HT1080 (cell line): ENCODE measurements around the gene RUNDC1. TPM values are rescaled to one million over a fixed set of nuclear protein-coding genes. Genes with fewer than 3 reads are reported as not detected.
"Not testable (repeated sequence)": the region's sequence is repeated elsewhere in the genome, so short reads cannot be mapped to it uniquely, and the experiment has no call there.

Experiments used
- DNase-seq: peaks from one replicate; pipeline ENCODE4 v3.0.0-alpha.2; 2015; ENCODE audit warnings: low read depth
- polyA plus RNA-seq, 2 experiments: library from polyadenylated mRNA; depleted of rRNA; stranded (reverse); fragments of >200 nt; gene quantifications; 2 replicates each; pipeline ENCODE4 v1.2.3, GENCODE V29; 2015
- total RNA-seq: library from RNA; depleted of rRNA; stranded (reverse); fragments of >200 nt; shearing (Covaris generic); gene quantifications from 2 replicates; pipeline ENCODE4 v1.2.3, GENCODE V29; 2014; rRNA removed

The RUNDC1 gene
- total RNA-seq = 4.7 and 6.9 TPM in 2 replicates
- 8.1 and 8.7 TPM in 2 replicates for polyA plus RNA-seq (2015; cell fraction: cytosol; rRNA removed)
- 13.7 and 14.4 TPM in 2 replicates for polyA plus RNA-seq (2015; cell fraction: nucleus; rRNA removed)

GRCh38 chr17:42980274-42980765 lies at the start of gene RUNDC1:
Gene RUNDC1 (plus strand): TSS chr17:42980565. CDS start chr17:42980577, 12 bp downstream.
- DNase-seq = peak; percentile 82

- DNase-seq = peak; percentile 67
Observed at GRCh38 chr17:42937712-42938596, 42.4 kb upstream of the RUNDC1 start.

GRCh38 chr17:42944211-42944610 lies 36.2 kb upstream of the RUNDC1 start:
- no peak for DNase-seq

GRCh38 chr17:42946812-42947211 lies 33.6 kb upstream of the RUNDC1 start:
- no peak for DNase-seq

- no peak for DNase-seq
Observed at GRCh38 chr17:42950044-42950783, 30.2 kb upstream of the RUNDC1 start.

GRCh38 chr17:42953669-42954068 lies 26.7 kb upstream of the RUNDC1 start:
- DNase-seq = no peak

GRCh38 chr17:42964161-42964932 lies 16.0 kb upstream of the RUNDC1 start, which contains the start of gene AARSD1:
Gene AARSD1 (minus strand): TSS chr17:42964454. CDS start chr17:42964440, 14 bp downstream.
- peak; percentile 88 for DNase-seq

GRCh38 chr17:42967925-42968324 lies 12.4 kb upstream of the RUNDC1 start:
- no peak for DNase-seq

- no peak for DNase-seq
Observed at GRCh38 chr17:42969001-42969581, 11.3 kb upstream of the RUNDC1 start.

GRCh38 chr17:42971589-42971988 lies 8.8 kb upstream of the RUNDC1 start:
- DNase-seq = no peak

- DNase-seq = not testable (repeated sequence)
Observed at GRCh38 chr17:42973323-42973722, 7.0 kb upstream of the RUNDC1 start.

GRCh38 chr17:42975265-42975664 lies 5.1 kb upstream of the RUNDC1 start:
- DNase-seq = no peak

GRCh38 chr17:42975701-42976100 lies 4.7 kb upstream of the RUNDC1 start:
- DNase-seq = not testable (repeated sequence)

- DNase-seq = peak; percentile 57
Observed at GRCh38 chr17:42979511-42980273, 673 bp upstream of the RUNDC1 start, which contains the start of gene PTGES3L. Gene PTGES3L (minus strand): TSS chr17:42980080. CDS start chr17:42980053, 27 bp downstream.

GRCh38 chr17:42980766-42981397 lies 517 bp downstream of the RUNDC1 start:
- peak; percentile 55 for DNase-seq

- no peak for DNase-seq
Observed at GRCh38 chr17:42982266-42982665, 1.9 kb downstream of the RUNDC1 start.

- no peak for DNase-seq
Observed at GRCh38 chr17:42985225-42985624, 4.9 kb downstream of the RUNDC1 start.

GRCh38 chr17:42989141-42989540 lies 8.8 kb downstream of the RUNDC1 start:
- no peak for DNase-seq
